ENCODE data around the gene LRP2. TPM values are rescaled to one million over a fixed set of nuclear protein-coding genes. Genes with fewer than 3 reads are reported as not detected.
A peak's percentile ranks its signal among the peaks of the same experiment; 100 is the strongest.
"Not testable (repeated sequence)": the region's sequence is repeated elsewhere in the genome, so short reads cannot be mapped to it uniquely, and the experiment has no call there.

LRP2 gene
- under 1 TPM; 0.08 to 0.96 (median 0.20) TPM for total RNA-seq

DNA sequence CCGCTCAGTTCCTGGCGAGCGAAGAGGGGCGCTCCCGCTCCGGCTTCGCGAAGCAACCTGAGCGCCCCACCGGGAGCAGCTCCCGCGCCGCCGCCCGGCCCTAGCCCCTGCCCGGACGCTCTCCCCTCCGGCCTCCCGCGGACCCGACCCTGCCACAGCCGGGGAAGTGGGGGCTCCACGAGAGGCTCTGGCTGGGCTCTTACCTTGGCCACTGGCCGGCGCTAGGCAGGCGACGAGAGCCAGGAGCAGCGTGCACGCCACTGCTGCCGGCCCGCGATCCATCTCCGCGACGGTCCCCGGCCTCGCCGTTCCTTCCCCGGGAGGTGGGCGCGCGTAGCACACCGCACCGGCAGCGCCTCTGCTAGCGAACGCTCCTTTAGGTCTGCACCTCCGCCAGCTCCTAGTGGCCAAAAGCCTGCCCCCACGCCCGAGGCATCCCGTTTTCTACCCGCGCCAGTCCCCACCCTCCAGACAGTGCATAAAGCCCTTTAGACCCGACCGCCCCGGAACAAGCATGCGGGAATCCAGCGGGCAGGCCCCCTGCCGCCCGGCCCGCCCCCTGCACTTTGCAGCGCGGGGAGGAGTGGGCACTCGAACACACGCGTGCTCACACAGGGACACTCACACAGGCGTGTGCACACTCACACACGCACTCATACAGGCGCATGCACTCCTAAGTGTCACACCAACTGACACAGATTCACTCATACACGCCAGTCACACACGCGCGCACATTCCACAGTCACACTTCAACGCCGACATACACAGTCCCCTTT is at the start of gene LRP2:
TSS of gene LRP2 (minus strand) at position 417 of the 776 bp plus-strand sequence. CDS start at position 282, 135 bp downstream.
- TF ChIP-seq EP300 (IDR thresholded peaks at IDR 0.05), result no peak
- TF ChIP-seq, protein P1, sequence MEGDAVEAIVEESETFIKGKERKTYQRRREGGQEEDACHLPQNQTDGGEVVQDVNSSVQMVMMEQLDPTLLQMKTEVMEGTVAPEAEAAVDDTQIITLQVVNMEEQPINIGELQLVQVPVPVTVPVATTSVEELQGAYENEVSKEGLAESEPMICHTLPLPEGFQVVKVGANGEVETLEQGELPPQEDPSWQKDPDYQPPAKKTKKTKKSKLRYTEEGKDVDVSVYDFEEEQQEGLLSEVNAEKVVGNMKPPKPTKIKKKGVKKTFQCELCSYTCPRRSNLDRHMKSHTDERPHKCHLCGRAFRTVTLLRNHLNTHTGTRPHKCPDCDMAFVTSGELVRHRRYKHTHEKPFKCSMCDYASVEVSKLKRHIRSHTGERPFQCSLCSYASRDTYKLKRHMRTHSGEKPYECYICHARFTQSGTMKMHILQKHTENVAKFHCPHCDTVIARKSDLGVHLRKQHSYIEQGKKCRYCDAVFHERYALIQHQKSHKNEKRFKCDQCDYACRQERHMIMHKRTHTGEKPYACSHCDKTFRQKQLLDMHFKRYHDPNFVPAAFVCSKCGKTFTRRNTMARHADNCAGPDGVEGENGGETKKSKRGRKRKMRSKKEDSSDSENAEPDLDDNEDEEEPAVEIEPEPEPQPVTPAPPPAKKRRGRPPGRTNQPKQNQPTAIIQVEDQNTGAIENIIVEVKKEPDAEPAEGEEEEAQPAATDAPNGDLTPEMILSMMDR (IDR thresholded peaks at IDR 0.05), result no peak
- TF ChIP-seq POLR2A (IDR thresholded peaks at IDR 0.05), result no peak
- no peak for TF ChIP-seq POLR2AphosphoS5 (IDR thresholded peaks at IDR 0.05)
- 0% methylated on average over 31 of the region's 75 CpGs for WGBS

GRCh38 chr2:169406891-169407290 is 44.6 kb upstream of the LRP2 start:
- WGBS, result 85% methylated on average over 3 of the region's 3 CpGs
- Histone ChIP-seq H3K4me1 (no peaks in the 10 kb centered on the region), H3K4me3 (no peak overlapping the region), H3K9me3 (no peaks in the 10 kb centered on the region), H3K27ac (no peak overlapping the region), H3K36me3 (no peaks in the 10 kb centered on the region), H3K27me3 (no peaks in the 10 kb centered on the region)
- TF ChIP-seq POLR2A (IDR thresholded peaks at IDR 0.05), result no peak
- no peak for DNase-seq (ENCODE audit: low spot score in 2 of 2)

More for the DNA sequence above, at the start of gene LRP2:
- Histone ChIP-seq H3K4me1 (peaks cover 46% of the 10 kb centered on the region), H3K27ac (no peak within 1 kb of the TSS), H3K27me3 (peaks cover 53% of the 10 kb centered on the region), H3K4me3 (peak within 1 kb of the TSS; percentile 63), H3K36me3 (no peaks in the 10 kb centered on the region), H3K9me3 (no peaks in the 10 kb centered on the region)
- DNase-seq (ENCODE audit: low spot score in 2 of 2), result no peak

DNA sequence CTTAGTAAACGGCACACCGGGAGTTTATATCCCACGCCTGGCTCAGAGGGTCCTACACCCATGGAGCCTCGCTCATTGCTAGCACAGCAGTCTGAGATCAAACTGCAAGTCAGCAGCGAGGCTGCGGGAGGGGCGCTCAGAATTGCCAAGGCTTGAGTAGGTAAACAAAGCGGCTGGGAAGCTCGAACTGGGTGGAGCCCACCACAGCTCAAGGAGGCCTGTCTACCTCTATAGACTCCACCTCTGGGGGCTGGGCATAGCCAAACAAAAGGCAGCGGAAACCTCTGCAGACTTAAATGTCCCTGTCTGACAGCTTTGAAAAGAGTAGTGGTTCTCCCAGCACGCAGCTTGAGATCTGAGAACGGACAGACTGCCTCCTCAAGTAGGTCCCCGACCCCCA is 37.2 kb upstream of the LRP2 start:
- DNase-seq (ENCODE audit: low spot score in 2 of 2); H3K4me1 ChIP-seq; H3K27me3 ChIP-seq; H3K4me3 ChIP-seq; H3K9me3 ChIP-seq; H3K27ac ChIP-seq; H3K36me3 ChIP-seq: not testable (repeated sequence)
- 81% methylated on average over 12 of the region's 13 CpGs for WGBS

DNA sequence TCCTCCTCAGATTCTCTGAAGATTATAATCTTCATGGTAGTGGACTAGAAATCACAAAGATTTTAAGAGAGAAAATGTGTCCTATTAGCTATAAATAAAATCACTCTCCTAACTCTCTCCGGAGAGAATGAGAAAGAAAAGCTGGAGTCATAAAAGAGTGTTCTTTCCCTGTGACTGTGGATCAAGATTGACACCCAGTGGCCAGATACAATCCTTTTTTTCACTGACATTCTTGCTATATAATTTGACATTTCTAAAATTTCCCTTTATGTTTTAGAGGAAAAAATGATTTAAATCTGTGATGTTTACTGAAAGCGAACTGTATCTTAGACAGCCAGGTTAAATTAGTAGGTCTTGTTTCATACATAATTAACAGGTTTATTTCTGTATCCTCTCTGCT is 35.4 kb upstream of the LRP2 start:
- Histone ChIP-seq H3K27ac (no peak overlapping the region), H3K9me3 (no peaks in the 10 kb centered on the region), H3K4me3 (no peak overlapping the region), H3K4me1 (no peaks in the 10 kb centered on the region), H3K36me3 (no peaks in the 10 kb centered on the region), H3K27me3 (peaks cover 7% of the 10 kb centered on the region)
- no peak for TF ChIP-seq EP300 (IDR thresholded peaks at IDR 0.05)
- TF ChIP-seq, protein P1 (IDR thresholded peaks at IDR 0.05), result no peak
- TF ChIP-seq POLR2AphosphoS5 (IDR thresholded peaks at IDR 0.05), result no peak
- DNase-seq (ENCODE audit: low spot score in 2 of 2), result no peak
- 44% methylated on average over 2 of the region's 2 CpGs for WGBS

DNA sequence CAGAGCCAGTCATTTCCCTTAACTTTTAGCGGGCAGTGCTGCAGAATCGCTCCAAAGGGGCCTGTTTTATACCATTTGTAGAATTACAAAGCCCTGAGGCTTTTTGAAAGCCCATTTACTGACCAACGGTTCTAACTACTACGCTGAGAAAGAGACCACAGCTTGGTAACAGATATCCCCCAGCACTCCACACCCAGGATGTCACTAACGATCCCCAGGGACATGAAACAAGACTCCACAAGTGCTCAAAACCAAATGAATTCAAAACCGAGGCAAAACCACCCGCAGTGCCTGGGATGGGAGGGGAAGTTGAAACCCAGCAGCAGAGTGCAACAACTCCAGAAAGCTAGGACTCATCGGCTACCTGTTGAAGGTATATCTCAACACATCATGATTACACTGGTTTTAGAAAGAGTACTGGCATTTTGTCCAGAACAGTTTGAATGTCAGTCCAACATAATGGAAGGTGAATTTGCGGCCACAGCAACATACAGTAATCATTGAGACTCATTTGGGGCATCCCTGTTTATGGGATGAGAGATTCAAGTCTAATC is 33.6 kb upstream of the LRP2 start:
- Histone ChIP-seq H3K27me3 (peaks cover 7% of the 10 kb centered on the region), H3K4me1 (no peaks in the 10 kb centered on the region), H3K27ac (no peak overlapping the region), H3K9me3 (no peaks in the 10 kb centered on the region), H3K4me3 (no peak overlapping the region), H3K36me3 (no peaks in the 10 kb centered on the region)
- WGBS, result 67% methylated on average over 9 of the region's 9 CpGs
- DNase-seq (ENCODE audit: low spot score in 2 of 2), result no peak
- TF ChIP-seq POLR2AphosphoS5 (IDR thresholded peaks at IDR 0.05) (no peak), EP300 (IDR thresholded peaks at IDR 0.05) (no peak), POLR2A (IDR thresholded peaks at IDR 0.05) (no peak)
- TF ChIP-seq, protein P1 (IDR thresholded peaks at IDR 0.05), result no peak

- 24% methylated on average over 7 of the region's 7 CpGs for WGBS
- no peaks in the 10 kb centered on the region for H3K4me1 ChIP-seq
Observed at GRCh38 chr2:169393068-169393590, 30.8 kb upstream of the LRP2 start.

More at GRCh38 chr2:169393068-169393590, 30.8 kb upstream of the LRP2 start:
- no peaks in the 10 kb centered on the region for H3K9me3 ChIP-seq
- no peak overlapping the region for H3K4me3 ChIP-seq
- DNase-seq (ENCODE audit: low spot score in 2 of 2), result no peak
- no peak overlapping the region for H3K27ac ChIP-seq
- H3K27me3 ChIP-seq, result peaks cover 4% of the 10 kb centered on the region
- TF ChIP-seq, protein P1 (IDR thresholded peaks at IDR 0.05), result no peak
- TF ChIP-seq POLR2A (IDR thresholded peaks at IDR 0.05) (no peak), EP300 (IDR thresholded peaks at IDR 0.05) (no peak), POLR2AphosphoS5 (IDR thresholded peaks at IDR 0.05) (no peak)
- H3K36me3 ChIP-seq, result no peaks in the 10 kb centered on the region

Data from suprapubic skin (tissue), 4 donors.